HepG2 (cell line): ENCODE results near the gene SUPT4H1. TPM values are rescaled to one million over a fixed set of nuclear protein-coding genes. Genes with fewer than 3 reads are reported as not detected.
A peak's percentile ranks its signal among the peaks of the same experiment; 100 is the strongest.

Experiments
- AHR ChIP-seq: IDR thresholded peaks from 2 replicates; pipeline ENCODE4 v1.6.1; 2018; ENCODE audit warnings: missing genetic modification reagents, missing compliant biosample characterization
- ARNTL ChIP-seq: sonication (generic); formaldehyde crosslinking; IDR thresholded peaks from 2 replicates; pipeline ENCODE4 v1.4.0; 2020; ENCODE audit warnings: mild to moderate bottlenecking, missing genetic modification reagents
- BCL6 ChIP-seq: IDR thresholded peaks from 2 replicates; pipeline ENCODE4 v1.6.1; 2016; ENCODE audit warnings: missing genetic modification reagents, missing compliant biosample characterization
- CBX1 ChIP-seq: IDR thresholded peaks from one replicate; pipeline ENCODE4 v1.6.1; 2016; ENCODE audit warnings: antibody characterized with exemption, low read depth
- CEBPB ChIP-seq: IDR thresholded peaks from 2 replicates; pipeline ENCODE4 v1.6.1; 2011; ENCODE audit warnings: low read depth, low read length, improper control_type of control experiment, borderline replicate concordance
- ERF ChIP-seq: IDR thresholded peaks from 2 replicates; pipeline ENCODE4 v1.6.1; 2018; ENCODE audit warnings: missing biosample characterization, missing genetic modification reagents
- FLYWCH1 ChIP-seq: sonication (generic); formaldehyde crosslinking; IDR thresholded peaks from 2 replicates; pipeline ENCODE4 v1.8.1; 2023; ENCODE audit warnings: mild to moderate bottlenecking, missing genetic modification reagents
- GTF2F1 ChIP-seq: fragments of 150-350 bp; IDR thresholded peaks from 2 replicates; pipeline ENCODE4 v1.6.1; 2014; ENCODE audit warnings: low read length
- NCOR1 ChIP-seq: fragments of 200-600 bp; sonication (generic); IDR thresholded peaks from 2 replicates; pipeline ENCODE4 v1.7.0; 2017; ENCODE audit warnings: antibody characterized with exemption, low read length, borderline replicate concordance
- NFE2L2 ChIP-seq: fragments of 150-350 bp; IDR thresholded peaks from 2 replicates; pipeline ENCODE4 v1.6.1; 2014; ENCODE audit warnings: low read length
- NFKB2 ChIP-seq: sonication (generic); formaldehyde crosslinking; IDR thresholded peaks from 2 replicates; pipeline ENCODE4 v1.4.0; 2020; ENCODE audit warnings: missing genetic modification reagents, borderline replicate concordance
- RBM39 ChIP-seq: fragments of 200-400 bp; formaldehyde crosslinking; IDR thresholded peaks from one replicate; pipeline ENCODE4 v1.6.1; 2018; ENCODE audit warnings: antibody characterized with exemption, mild to moderate bottlenecking, low read depth, low read length; ENCODE audit not compliant: poor library complexity, severe bottlenecking
- REPIN1 ChIP-seq: sonication (generic); formaldehyde crosslinking; IDR thresholded peaks from 2 replicates; pipeline ENCODE4 v1.8.0; 2022; ENCODE audit warnings: missing genetic modification reagents, low read depth, mild to moderate bottlenecking, borderline replicate concordance
- SAP130 ChIP-seq: IDR thresholded peaks from 2 replicates; pipeline ENCODE4 v1.6.1; 2016; ENCODE audit warnings: low read depth
- ZNF124 ChIP-seq: sonication (generic); formaldehyde crosslinking; IDR thresholded peaks from 2 replicates; pipeline ENCODE4 v1.4.0; 2020; ENCODE audit warnings: missing genetic modification reagents
- ZNF292 ChIP-seq: sonication (generic); formaldehyde crosslinking; IDR thresholded peaks from 2 replicates; pipeline ENCODE4 v1.8.1; 2022; ENCODE audit warnings: mild to moderate bottlenecking, low read depth, missing genetic modification reagents, borderline replicate concordance
- ZNF678 ChIP-seq: sonication (generic); formaldehyde crosslinking; IDR thresholded peaks from 2 replicates; pipeline ENCODE4 v1.4.0; 2020; ENCODE audit warnings: mild to moderate bottlenecking, missing genetic modification reagents
- ZNF780A ChIP-seq: sonication (generic); formaldehyde crosslinking; IDR thresholded peaks from 2 replicates; pipeline ENCODE4 v1.8.0; 2022; ENCODE audit warnings: mild to moderate bottlenecking, missing genetic modification reagents, moderate library complexity
- polyA plus RNA-seq, 8 experiments: library from polyadenylated mRNA; depleted of rRNA in 3 of 8; stranded (reverse) in 7 of 8; unstranded in 1 of 8; fragments of >200 nt; fragmentation: Illumina TruSeq in 4 of 8; extraction: Trizol in 4 of 8; gene quantifications; 2 replicates each; pipeline versions ENCODE4 v1.2.1 to v1.2.3, GENCODE V29; 2011 to 2016; ENCODE audit warnings: low read depth in 4 of 8, missing spikeins in 1 of 8, mixed read lengths in 1 of 8; ENCODE audit not compliant: insufficient read depth in 1 of 8
- total RNA-seq, 5 experiments: library from RNA; depleted of rRNA; stranded (reverse); fragments of >200 nt; fragmentation: Illumina TruSeq; extraction: Trizol; gene quantifications; 2 replicates each; pipeline ENCODE4 v1.2.3, GENCODE V29; 2016; ENCODE audit warnings: low read depth in 1 of 5
- TF ChIP-seq, protein P1 (sequence below): sonication (generic); formaldehyde crosslinking; IDR thresholded peaks from 2 replicates; pipeline ENCODE4 v1.4.0; 2020; ENCODE audit warnings: missing genetic modification reagents
- TF ChIP-seq, protein P2 (sequence below): sonication (generic); formaldehyde crosslinking; IDR thresholded peaks from 2 replicates; pipeline ENCODE4 v1.4.0; 2020; ENCODE audit warnings: missing genetic modification reagents; ENCODE audit errors: not compliant biosample characterization
- TF ChIP-seq, protein P3 (sequence below): sonication (generic); formaldehyde crosslinking; IDR thresholded peaks from 2 replicates; pipeline ENCODE4 v1.5.1; 2020; ENCODE audit warnings: missing genetic modification reagents, mild to moderate bottlenecking, borderline replicate concordance
- TF ChIP-seq, protein P4 (sequence below): sonication (generic); formaldehyde crosslinking; IDR thresholded peaks from 2 replicates; pipeline ENCODE4 v1.4.0; 2020; ENCODE audit warnings: missing genetic modification reagents, borderline replicate concordance
- TF ChIP-seq, protein P5 (sequence below): sonication (generic); formaldehyde crosslinking; IDR thresholded peaks from 2 replicates; pipeline ENCODE4 v1.4.0; 2020; ENCODE audit warnings: mild to moderate bottlenecking, missing genetic modification reagents

Gene SUPT4H1
- total and polyA plus RNA-seq, 2 of the 13 experiments (the other 11 are each of a cell fraction or from before 2014, with no cell fraction given), result 155 to 244 TPM

DNA sequence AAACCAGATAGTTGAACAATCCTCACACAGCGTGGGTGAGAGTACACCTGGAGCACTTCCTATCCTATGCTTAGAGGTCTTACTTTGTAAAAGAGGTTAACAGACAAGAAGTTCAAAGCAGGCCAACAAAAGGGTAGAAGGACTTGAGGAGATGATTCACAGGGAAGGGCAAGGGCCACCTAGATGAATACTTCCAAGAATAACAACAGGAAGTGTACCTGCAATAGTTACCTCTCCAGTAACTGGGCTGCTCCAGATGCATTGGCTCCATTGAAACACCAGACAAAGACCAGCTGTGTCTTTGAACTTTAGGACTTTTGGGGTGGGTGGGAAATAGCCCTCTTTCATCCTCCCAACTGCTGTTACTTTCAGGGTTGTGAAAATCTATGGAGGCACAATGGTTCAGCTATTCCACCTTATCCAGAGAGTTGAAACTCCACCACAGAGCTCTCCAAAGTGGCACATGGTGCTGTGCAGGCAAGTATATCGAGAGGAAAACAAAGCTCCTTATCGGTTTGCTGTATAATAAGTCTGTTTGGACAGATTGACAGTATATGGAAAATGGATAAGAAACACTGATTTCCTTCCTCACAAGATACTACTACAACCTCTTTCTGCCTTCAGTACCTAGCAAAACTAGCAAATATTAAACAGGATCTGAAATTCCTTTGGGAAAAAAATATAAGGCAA lies 42.7 kb upstream of the SUPT4H1 start (continued):
- TF ChIP-seq, protein P1, sequence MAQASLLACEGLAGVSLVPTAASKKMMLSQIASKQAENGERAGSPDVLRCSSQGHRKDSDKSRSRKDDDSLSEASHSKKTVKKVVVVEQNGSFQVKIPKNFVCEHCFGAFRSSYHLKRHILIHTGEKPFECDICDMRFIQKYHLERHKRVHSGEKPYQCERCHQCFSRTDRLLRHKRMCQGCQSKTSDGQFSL (CRISPR knock-in tag), result no peak
- TF ChIP-seq BCL6 (CRISPR knock-in tag), result peak; percentile 97
- TF ChIP-seq ZNF292 (CRISPR knock-in tag), result peak; percentile 81; the same call in 1 of the 2 replicates
- TF ChIP-seq ZNF780A (CRISPR knock-in tag), result no peak
- peak; percentile 81 for TF ChIP-seq SAP130 (CRISPR knock-in tag)
- peak; percentile 63; the same call in 1 of the 2 replicates for TF ChIP-seq ARNTL (CRISPR knock-in tag)
- TF ChIP-seq, protein P2, sequence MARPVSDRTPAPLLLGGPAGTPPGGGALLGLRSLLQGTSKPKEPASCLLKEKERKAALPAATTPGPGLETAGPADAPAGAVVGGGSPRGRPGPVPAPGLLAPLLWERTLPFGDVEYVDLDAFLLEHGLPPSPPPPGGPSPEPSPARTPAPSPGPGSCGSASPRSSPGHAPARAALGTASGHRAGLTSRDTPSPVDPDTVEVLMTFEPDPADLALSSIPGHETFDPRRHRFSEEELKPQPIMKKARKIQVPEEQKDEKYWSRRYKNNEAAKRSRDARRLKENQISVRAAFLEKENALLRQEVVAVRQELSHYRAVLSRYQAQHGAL (CRISPR knock-in tag), result no peak
- no peak for TF ChIP-seq RBM39
- no peak for TF ChIP-seq FLYWCH1 (CRISPR knock-in tag)
- TF ChIP-seq ERF, result peak; percentile 73; the same call in 1 of the 2 replicates
- no peak for TF ChIP-seq AHR (CRISPR knock-in tag)
- TF ChIP-seq REPIN1 (CRISPR knock-in tag), result no peak
- no peak for TF ChIP-seq CBX1
- no peak for TF ChIP-seq NFE2L2
- TF ChIP-seq, protein P3, sequence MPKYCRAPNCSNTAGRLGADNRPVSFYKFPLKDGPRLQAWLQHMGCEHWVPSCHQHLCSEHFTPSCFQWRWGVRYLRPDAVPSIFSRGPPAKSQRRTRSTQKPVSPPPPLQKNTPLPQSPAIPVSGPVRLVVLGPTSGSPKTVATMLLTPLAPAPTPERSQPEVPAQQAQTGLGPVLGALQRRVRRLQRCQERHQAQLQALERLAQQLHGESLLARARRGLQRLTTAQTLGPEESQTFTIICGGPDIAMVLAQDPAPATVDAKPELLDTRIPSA (CRISPR knock-in tag), result no peak
- peak; percentile 45; the same call in 1 of the 2 replicates for TF ChIP-seq ZNF124 (CRISPR knock-in tag)
- no peak for TF ChIP-seq ZNF678
- no peak for TF ChIP-seq GTF2F1
- no peak for TF ChIP-seq CEBPB
- TF ChIP-seq, protein P4, sequence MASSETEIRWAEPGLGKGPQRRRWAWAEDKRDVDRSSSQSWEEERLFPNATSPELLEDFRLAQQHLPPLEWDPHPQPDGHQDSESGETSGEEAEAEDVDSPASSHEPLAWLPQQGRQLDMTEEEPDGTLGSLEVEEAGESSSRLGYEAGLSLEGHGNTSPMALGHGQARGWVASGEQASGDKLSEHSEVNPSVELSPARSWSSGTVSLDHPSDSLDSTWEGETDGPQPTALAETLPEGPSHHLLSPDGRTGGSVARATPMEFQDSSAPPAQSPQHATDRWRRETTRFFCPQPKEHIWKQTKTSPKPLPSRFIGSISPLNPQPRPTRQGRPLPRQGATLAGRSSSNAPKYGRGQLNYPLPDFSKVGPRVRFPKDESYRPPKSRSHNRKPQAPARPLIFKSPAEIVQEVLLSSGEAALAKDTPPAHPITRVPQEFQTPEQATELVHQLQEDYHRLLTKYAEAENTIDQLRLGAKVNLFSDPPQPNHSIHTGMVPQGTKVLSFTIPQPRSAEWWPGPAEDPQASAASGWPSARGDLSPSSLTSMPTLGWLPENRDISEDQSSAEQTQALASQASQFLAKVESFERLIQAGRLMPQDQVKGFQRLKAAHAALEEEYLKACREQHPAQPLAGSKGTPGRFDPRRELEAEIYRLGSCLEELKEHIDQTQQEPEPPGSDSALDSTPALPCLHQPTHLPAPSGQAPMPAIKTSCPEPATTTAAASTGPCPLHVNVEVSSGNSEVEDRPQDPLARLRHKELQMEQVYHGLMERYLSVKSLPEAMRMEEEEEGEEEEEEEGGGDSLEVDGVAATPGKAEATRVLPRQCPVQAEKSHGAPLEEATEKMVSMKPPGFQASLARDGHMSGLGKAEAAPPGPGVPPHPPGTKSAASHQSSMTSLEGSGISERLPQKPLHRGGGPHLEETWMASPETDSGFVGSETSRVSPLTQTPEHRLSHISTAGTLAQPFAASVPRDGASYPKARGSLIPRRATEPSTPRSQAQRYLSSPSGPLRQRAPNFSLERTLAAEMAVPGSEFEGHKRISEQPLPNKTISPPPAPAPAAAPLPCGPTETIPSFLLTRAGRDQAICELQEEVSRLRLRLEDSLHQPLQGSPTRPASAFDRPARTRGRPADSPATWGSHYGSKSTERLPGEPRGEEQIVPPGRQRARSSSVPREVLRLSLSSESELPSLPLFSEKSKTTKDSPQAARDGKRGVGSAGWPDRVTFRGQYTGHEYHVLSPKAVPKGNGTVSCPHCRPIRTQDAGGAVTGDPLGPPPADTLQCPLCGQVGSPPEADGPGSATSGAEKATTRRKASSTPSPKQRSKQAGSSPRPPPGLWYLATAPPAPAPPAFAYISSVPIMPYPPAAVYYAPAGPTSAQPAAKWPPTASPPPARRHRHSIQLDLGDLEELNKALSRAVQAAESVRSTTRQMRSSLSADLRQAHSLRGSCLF (CRISPR knock-in tag), result no peak
- no peak for TF ChIP-seq NFKB2 (CRISPR knock-in tag)
- peak; percentile 92 for TF ChIP-seq NCOR1
- TF ChIP-seq, protein P5, sequence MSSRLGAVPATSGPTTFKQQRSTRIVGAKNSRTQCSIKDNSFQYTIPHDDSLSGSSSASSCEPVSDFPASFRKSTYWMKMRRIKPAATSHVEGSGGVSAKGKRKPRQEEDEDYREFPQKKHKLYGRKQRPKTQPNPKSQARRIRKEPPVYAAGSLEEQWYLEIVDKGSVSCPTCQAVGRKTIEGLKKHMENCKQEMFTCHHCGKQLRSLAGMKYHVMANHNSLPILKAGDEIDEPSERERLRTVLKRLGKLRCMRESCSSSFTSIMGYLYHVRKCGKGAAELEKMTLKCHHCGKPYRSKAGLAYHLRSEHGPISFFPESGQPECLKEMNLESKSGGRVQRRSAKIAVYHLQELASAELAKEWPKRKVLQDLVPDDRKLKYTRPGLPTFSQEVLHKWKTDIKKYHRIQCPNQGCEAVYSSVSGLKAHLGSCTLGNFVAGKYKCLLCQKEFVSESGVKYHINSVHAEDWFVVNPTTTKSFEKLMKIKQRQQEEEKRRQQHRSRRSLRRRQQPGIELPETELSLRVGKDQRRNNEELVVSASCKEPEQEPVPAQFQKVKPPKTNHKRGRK (CRISPR knock-in tag), result no peak
